Body of pancreas (tissue), 4 donors: ENCODE results near the gene ADAMTSL2.

ENCODE experiments used
- POLR2A ChIP-seq, 3 donors: fragments of 450-650 bp; IDR thresholded peaks; one replicate each; pipeline ENCODE4 v1.6.1; 2016; ENCODE audit warnings: antibody characterized with exemption in 3 of 3, mild to moderate bottlenecking in 2 of 3
- TF ChIP-seq, protein P1 (sequence below), 7 experiments: fragments of 450-650 bp in 4 of 7; fragments of 200-600 bp in 3 of 7; sonication (generic) in 3 of 7; IDR thresholded peaks; one replicate each; pipeline ENCODE4 v1.5.1; 2016 to 2019; ENCODE audit warnings: antibody characterized with exemption in 7 of 7

DNA sequence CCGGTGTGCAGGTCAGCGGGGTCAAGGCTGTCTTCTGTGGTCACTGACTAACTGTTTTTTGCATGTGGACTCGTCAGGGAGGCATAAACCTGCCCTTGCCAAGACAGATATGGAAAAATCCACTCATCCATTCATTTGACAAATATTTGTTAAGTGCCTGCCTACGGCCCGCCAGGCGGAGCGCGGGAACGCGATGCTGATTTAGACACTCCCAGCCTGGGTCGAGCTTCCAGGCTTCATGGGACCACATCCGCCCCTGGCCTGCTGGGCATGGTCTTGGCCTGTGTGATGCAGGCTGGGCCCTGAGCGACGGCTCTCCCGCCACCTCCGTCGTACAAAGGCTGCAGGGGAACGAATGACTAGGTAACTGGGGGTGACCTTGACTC lies 27.9 kb upstream of the ADAMTSL2 start:
- TF ChIP-seq POLR2A (IDR thresholded peaks at IDR 0.05), result no peak
- TF ChIP-seq, protein P1, sequence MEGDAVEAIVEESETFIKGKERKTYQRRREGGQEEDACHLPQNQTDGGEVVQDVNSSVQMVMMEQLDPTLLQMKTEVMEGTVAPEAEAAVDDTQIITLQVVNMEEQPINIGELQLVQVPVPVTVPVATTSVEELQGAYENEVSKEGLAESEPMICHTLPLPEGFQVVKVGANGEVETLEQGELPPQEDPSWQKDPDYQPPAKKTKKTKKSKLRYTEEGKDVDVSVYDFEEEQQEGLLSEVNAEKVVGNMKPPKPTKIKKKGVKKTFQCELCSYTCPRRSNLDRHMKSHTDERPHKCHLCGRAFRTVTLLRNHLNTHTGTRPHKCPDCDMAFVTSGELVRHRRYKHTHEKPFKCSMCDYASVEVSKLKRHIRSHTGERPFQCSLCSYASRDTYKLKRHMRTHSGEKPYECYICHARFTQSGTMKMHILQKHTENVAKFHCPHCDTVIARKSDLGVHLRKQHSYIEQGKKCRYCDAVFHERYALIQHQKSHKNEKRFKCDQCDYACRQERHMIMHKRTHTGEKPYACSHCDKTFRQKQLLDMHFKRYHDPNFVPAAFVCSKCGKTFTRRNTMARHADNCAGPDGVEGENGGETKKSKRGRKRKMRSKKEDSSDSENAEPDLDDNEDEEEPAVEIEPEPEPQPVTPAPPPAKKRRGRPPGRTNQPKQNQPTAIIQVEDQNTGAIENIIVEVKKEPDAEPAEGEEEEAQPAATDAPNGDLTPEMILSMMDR (IDR thresholded peaks at IDR 0.05), result peak in 3 of 7 experiments; percentile 10 to 21 (median 12)
